Gastroesophageal sphincter (tissue), 4 donors: Measurements from ENCODE around the gene SLC25A25. TPM values are rescaled to one million over a fixed set of nuclear protein-coding genes. Genes with fewer than 3 reads are reported as not detected.
A peak's percentile ranks its signal among the peaks of the same experiment; 100 is the strongest.
"Not testable (repeated sequence)": the region's sequence is repeated elsewhere in the genome, so short reads cannot be mapped to it uniquely, and the experiment has no call there.

Source experiments
- ATAC-seq: fragments of 150-250 bp; one replicate; pipeline ENCODE4 v1.9.1; 2016; ENCODE audit warnings: mild to moderate bottlenecking, moderate library complexity
- H3K27ac ChIP-seq, 4 donors: fragments of 200-600 bp; sonication (generic) in 3 of 4; 1 replicate in 3 of 4; 2 replicates in 1 of 4; pipeline ENCODE4 v1.5.1; 2016 to 2019
- H3K27me3 ChIP-seq: fragments of 200-600 bp; sonication (generic); one replicate; pipeline ENCODE4 v1.5.1; 2019
- H3K36me3 ChIP-seq, 2 donors: fragments of 200-600 bp; sonication (generic); one replicate each; pipeline ENCODE4 v1.5.1; 2019; ENCODE audit warnings: control low read depth in 1 of 2
- H3K4me1 ChIP-seq, 3 donors: fragments of 200-600 bp; sonication (generic); 1 replicate in 2 of 3; 2 replicates in 1 of 3; pipeline ENCODE4 v1.5.1; 2016 to 2019; ENCODE audit warnings: control low read depth in 2 of 3
- H3K4me3 ChIP-seq, 2 donors: fragments of 200-600 bp; sonication (generic); one replicate each; pipeline ENCODE4 v1.5.1; 2019; ENCODE audit warnings: mild to moderate bottlenecking in 1 of 2, moderate library complexity in 1 of 2
- H3K9me3 ChIP-seq, 3 donors: fragments of 200-600 bp; sonication (generic); one replicate each; pipeline ENCODE4 v1.5.1; 2017 to 2019; ENCODE audit warnings: control low read depth in 2 of 3
- CTCF ChIP-seq, 4 experiments: fragments of 200-600 bp in 2 of 4; fragments of 450-650 bp in 2 of 4; sonication (generic) in 1 of 4; IDR thresholded peaks; one replicate each; pipeline ENCODE4 v1.5.1; 2017 to 2019; ENCODE audit warnings: antibody characterized with exemption in 4 of 4, mild to moderate bottlenecking in 2 of 4, moderate library complexity in 2 of 4
- EP300 ChIP-seq: sonication (generic); formaldehyde crosslinking; IDR thresholded peaks from one replicate; pipeline ENCODE4 v1.6.1; 2017; ENCODE audit warnings: antibody characterized with exemption, mild to moderate bottlenecking
- POLR2A ChIP-seq, 2 donors: fragments of 450-650 bp; IDR thresholded peaks; one replicate each; pipeline ENCODE4 v1.6.1; 2017; ENCODE audit warnings: antibody characterized with exemption in 2 of 2, mild to moderate bottlenecking in 2 of 2, moderate library complexity in 1 of 2
- POLR2AphosphoS5 ChIP-seq: sonication (generic); formaldehyde crosslinking; IDR thresholded peaks from one replicate; pipeline ENCODE4 v1.6.1; 2017; ENCODE audit warnings: antibody characterized with exemption
- WGBS, 2 donors: methylation state at CpG; one replicate each; pipeline ENCODE4 v1.1.5; 2018; ENCODE audit warnings: low coverage in 1 of 2; 5-methylcytosine and 5-hydroxymethylcytosine counted together
- total RNA-seq, 4 donors: library from RNA; depleted of rRNA; stranded (reverse); fragments of >200 nt; gene quantifications; one replicate each; pipeline ENCODE4 v1.1.0, GENCODE V29; 2016

Gene SLC25A25
- total RNA-seq, 4 donors from 2014 or later = 16.1 to 64.1 (median 18.3) TPM

GRCh38 chr9:128108269-128109049 is 40.4 kb downstream of the SLC25A25 start:
- no peak for TF ChIP-seq CTCF (IDR thresholded peaks at IDR 0.05)
- TF ChIP-seq POLR2A (IDR thresholded peaks at IDR 0.05) = no peak
- TF ChIP-seq POLR2AphosphoS5 = no peak
- TF ChIP-seq EP300 = no peak
- H3K9me3 ChIP-seq = no peaks in the 10 kb centered on the region
- H3K27me3 ChIP-seq = no peaks in the 10 kb centered on the region
- H3K36me3 ChIP-seq = peaks cover 0 to 67% of the 10 kb centered on the region in 2 donors
- 57 to 58% methylated on average over 5 to 9 of the region's 15 CpGs for WGBS, 2 donors
- peaks cover 0 to 32% (median 0%) of the 10 kb centered on the region in 3 donors for H3K4me1 ChIP-seq
- H3K27ac ChIP-seq = peak overlapping the region in 1 of 4 donors; percentile 38
- ATAC-seq = no peak
- H3K4me3 ChIP-seq = no peak overlapping the region

- Histone ChIP-seq H3K27me3 (no peaks in the 10 kb centered on the region), H3K27ac (peak overlapping the region in 3 of 4 donors; percentile 22 to 43 (median 38)), H3K36me3 (peaks cover 0 to 67% of the 10 kb centered on the region in 2 donors), H3K4me1 (peaks cover 0 to 25% (median 0%) of the 10 kb centered on the region in 3 donors), H3K9me3 (no peaks in the 10 kb centered on the region), H3K4me3 (no peak overlapping the region)
- 58 to 71% methylated on average over 11 of the region's 20 CpGs for WGBS, 2 donors
- ATAC-seq = no peak
- TF ChIP-seq EP300 (no peak), CTCF (IDR thresholded peaks at IDR 0.05) (no peak), POLR2A (IDR thresholded peaks at IDR 0.05) (no peak), POLR2AphosphoS5 (no peak)
These were observed 41.1 kb downstream of the SLC25A25 start for GRCh38 chr9:128109050-128109709.

- not testable (repeated sequence) for H3K27me3 ChIP-seq, ATAC-seq, H3K9me3 ChIP-seq, H3K4me3 ChIP-seq, H3K27ac ChIP-seq
- Histone ChIP-seq H3K36me3 (peaks cover 0 to 57% of the 10 kb centered on the region in 2 donors), H3K4me1 (peaks cover 0 to 20% (median 0%) of the 10 kb centered on the region in 3 donors)
- WGBS, 2 donors = 51 to 90% methylated on average over 2 to 3 of the region's 12 CpGs
These were observed 43.7 kb downstream of the SLC25A25 start for GRCh38 chr9:128111726-128112125.

GRCh38 chr9:128113526-128114325 is 45.7 kb downstream of the SLC25A25 start:
- Histone ChIP-seq H3K4me3 (no peak overlapping the region), H3K27ac (no peak overlapping the region), H3K36me3 (peaks cover 0 to 37% of the 10 kb centered on the region in 2 donors), H3K27me3 (no peaks in the 10 kb centered on the region), H3K4me1 (peaks cover 0 to 23% (median 5%) of the 10 kb centered on the region in 3 donors), H3K9me3 (no peaks in the 10 kb centered on the region)
- WGBS, 2 donors = 86 to 89% methylated on average over 3 to 7 of the region's 12 CpGs
- no peak for TF ChIP-seq POLR2A (IDR thresholded peaks at IDR 0.05)
- no peak for TF ChIP-seq EP300
- no peak for TF ChIP-seq CTCF (IDR thresholded peaks at IDR 0.05)
- no peak for ATAC-seq
